Nephron (organoid): ENCODE data around the gene NRXN2.
A peak's percentile ranks its signal among the peaks of the same experiment; 100 is the strongest.

Experiments
- H3K27ac Mint-ChIP-seq, 3 experiments: 2 replicates each; pipeline ENCODE4 v1.8.0; 2020; ENCODE audit warnings: mixed read lengths in 3 of 3, mild to moderate bottlenecking in 2 of 3, moderate library complexity in 1 of 3
- H3K27me3 Mint-ChIP-seq: 2 replicates; pipeline ENCODE4 v1.8.0; 2021; ENCODE audit warnings: low read depth, mild to moderate bottlenecking, moderate library complexity, mixed read lengths
- H3K36me3 Mint-ChIP-seq: 2 replicates; pipeline ENCODE4 v1.8.0; 2020; ENCODE audit warnings: low read depth, mixed read lengths
- H3K4me1 Mint-ChIP-seq: 2 replicates; pipeline ENCODE4 v1.8.0; 2020; ENCODE audit warnings: mixed read lengths
- H3K4me3 Mint-ChIP-seq, 3 experiments: 2 replicates each; pipeline ENCODE4 v1.8.0; 2020; ENCODE audit warnings: mild to moderate bottlenecking in 3 of 3, mixed read lengths in 3 of 3, moderate library complexity in 2 of 3
- H3K9me3 Mint-ChIP-seq: 2 replicates; pipeline ENCODE4 v1.8.0; 2020; ENCODE audit warnings: mixed read lengths
- TF ChIP-seq, protein P1 (sequence below), 3 experiments: fragments of 200-600 bp; sonication (generic); IDR thresholded peaks; one replicate each; pipeline ENCODE4 v1.5.0; 2021; ENCODE audit warnings: antibody characterized with exemption in 3 of 3; ENCODE audit not compliant: unreplicated experiment in 3 of 3

Gene NRXN2

GRCh38 chr11:64643920-64644646, 78.9 kb downstream of the NRXN2 start:
- peaks cover 48% of the 10 kb centered on the region for H3K27me3 Mint-ChIP-seq
- peak overlapping the region; percentile 83 to 97 (median 95) for H3K4me3 Mint-ChIP-seq
- peaks cover 42% of the 10 kb centered on the region for H3K4me1 Mint-ChIP-seq
- no peaks in the 10 kb centered on the region for H3K9me3 Mint-ChIP-seq
- no peaks in the 10 kb centered on the region for H3K36me3 Mint-ChIP-seq
- peak overlapping the region in 2 of 3 experiments; percentile 72 to 76 for H3K27ac Mint-ChIP-seq
- TF ChIP-seq, protein P1, sequence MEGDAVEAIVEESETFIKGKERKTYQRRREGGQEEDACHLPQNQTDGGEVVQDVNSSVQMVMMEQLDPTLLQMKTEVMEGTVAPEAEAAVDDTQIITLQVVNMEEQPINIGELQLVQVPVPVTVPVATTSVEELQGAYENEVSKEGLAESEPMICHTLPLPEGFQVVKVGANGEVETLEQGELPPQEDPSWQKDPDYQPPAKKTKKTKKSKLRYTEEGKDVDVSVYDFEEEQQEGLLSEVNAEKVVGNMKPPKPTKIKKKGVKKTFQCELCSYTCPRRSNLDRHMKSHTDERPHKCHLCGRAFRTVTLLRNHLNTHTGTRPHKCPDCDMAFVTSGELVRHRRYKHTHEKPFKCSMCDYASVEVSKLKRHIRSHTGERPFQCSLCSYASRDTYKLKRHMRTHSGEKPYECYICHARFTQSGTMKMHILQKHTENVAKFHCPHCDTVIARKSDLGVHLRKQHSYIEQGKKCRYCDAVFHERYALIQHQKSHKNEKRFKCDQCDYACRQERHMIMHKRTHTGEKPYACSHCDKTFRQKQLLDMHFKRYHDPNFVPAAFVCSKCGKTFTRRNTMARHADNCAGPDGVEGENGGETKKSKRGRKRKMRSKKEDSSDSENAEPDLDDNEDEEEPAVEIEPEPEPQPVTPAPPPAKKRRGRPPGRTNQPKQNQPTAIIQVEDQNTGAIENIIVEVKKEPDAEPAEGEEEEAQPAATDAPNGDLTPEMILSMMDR (IDR thresholded peaks at IDR 0.05; ENCODE audit: unreplicated experiment in 3 of 3): no peak

DNA sequence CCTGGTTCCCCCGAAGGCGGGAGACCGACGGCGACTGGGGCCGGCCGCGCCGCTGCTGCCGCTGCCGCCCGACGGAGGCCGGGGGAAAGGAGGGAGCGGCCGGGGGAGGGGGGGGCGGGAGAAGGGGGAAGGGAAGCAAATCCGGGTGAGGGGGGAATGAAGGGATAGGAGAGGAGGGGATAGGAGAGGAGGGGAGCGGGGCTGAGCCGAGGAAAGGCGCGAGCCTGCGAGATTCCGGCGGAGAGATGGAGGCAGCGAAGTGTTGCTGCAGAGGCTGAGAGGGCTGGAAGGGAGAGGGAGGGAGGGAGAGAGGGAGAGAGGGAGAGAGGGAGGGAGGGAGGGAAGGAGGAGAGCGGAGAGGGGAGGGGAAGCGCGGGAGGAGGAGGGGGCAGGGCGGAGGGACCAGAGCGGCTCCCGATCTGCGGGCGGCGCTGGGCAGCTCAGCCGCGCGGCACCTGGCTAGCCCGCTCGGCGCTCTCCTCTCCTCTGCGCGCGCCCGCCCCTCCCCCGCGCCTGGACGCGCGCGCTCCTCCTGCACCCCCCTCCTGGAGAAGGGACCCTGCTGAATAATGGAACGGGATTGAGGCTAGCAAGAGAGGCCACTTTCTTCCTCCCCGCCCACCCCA, 79.6 kb downstream of the NRXN2 start:
- Mint-ChIP-seq H3K36me3 (no peaks in the 10 kb centered on the region), H3K4me1 (peaks cover 40% of the 10 kb centered on the region), H3K4me3 (peak overlapping the region; percentile 95 to 97 (median 97)), H3K27ac (no peak overlapping the region), H3K9me3 (no peaks in the 10 kb centered on the region), H3K27me3 (peaks cover 42% of the 10 kb centered on the region)
- TF ChIP-seq, protein P1 (IDR thresholded peaks at IDR 0.05; ENCODE audit: unreplicated experiment in 3 of 3): no peak

DNA sequence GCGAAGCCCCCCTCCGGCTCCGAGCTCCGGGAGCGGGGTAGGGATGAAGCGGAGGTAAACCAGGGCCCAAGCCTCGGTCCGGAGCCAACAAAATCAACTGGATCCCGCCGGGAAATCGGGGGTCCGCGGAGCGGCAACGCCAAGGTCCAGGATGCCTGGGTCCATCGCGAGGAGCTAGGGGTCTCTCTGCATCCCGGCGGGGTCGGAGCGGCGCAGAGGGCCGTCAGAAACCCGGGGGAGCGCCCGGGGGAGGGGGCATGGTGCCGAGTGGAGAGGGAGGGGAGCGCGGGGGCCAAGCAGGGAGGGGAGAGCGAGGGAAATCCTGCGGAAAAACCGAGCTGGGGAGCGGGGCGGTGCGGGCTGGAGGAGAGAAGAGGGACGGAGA, 80.1 kb downstream of the NRXN2 start:
- H3K27me3 Mint-ChIP-seq: peaks cover 41% of the 10 kb centered on the region
- H3K27ac Mint-ChIP-seq: no peak overlapping the region
- peak overlapping the region; percentile 95 to 97 (median 97) for H3K4me3 Mint-ChIP-seq
- H3K36me3 Mint-ChIP-seq: no peaks in the 10 kb centered on the region
- TF ChIP-seq, protein P1 (IDR thresholded peaks at IDR 0.05; ENCODE audit: unreplicated experiment in 3 of 3): no peak
- peaks cover 39% of the 10 kb centered on the region for H3K4me1 Mint-ChIP-seq
- H3K9me3 Mint-ChIP-seq: no peaks in the 10 kb centered on the region

DNA sequence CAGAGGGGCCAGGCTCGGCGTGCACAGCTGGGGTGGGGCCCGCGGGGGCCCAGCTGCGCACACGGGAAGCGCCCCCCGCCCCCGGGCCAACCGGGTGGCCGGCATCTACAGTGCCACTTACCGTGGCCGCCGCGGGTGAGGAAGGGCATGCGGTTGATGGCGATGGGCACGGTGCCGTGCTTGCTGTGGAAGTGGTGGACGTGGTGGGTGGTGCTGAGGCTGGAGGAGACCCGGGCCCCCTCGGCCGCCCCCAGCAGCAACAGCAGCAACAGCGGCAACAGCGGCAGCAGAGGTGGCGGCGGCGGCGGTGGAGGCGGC, 80.6 kb downstream of the NRXN2 start:
- Mint-ChIP-seq H3K4me3 (no peak overlapping the region), H3K4me1 (peaks cover 39% of the 10 kb centered on the region), H3K27me3 (peaks cover 45% of the 10 kb centered on the region), H3K36me3 (no peaks in the 10 kb centered on the region), H3K27ac (no peak overlapping the region), H3K9me3 (no peaks in the 10 kb centered on the region)
- TF ChIP-seq, protein P1 (IDR thresholded peaks at IDR 0.05; ENCODE audit: unreplicated experiment in 3 of 3): no peak

- Mint-ChIP-seq H3K36me3 (no peaks in the 10 kb centered on the region), H3K27ac (no peak overlapping the region), H3K4me3 (no peak overlapping the region), H3K9me3 (no peaks in the 10 kb centered on the region), H3K4me1 (peaks cover 33% of the 10 kb centered on the region), H3K27me3 (peaks cover 41% of the 10 kb centered on the region)
- TF ChIP-seq, protein P1 (IDR thresholded peaks at IDR 0.05; ENCODE audit: unreplicated experiment in 3 of 3): no peak
Observed at GRCh38 chr11:64641596-64642417, 81.2 kb downstream of the NRXN2 start.
